Measurements from ENCODE around the gene MAD2L1BP. TPM values are rescaled to one million over a fixed set of nuclear protein-coding genes. Genes with fewer than 3 reads are reported as not detected.

The MAD2L1BP gene
- total and polyA plus RNA-seq, 5 donors, result 21.6 to 25.6 (median 24.5) TPM

DNA sequence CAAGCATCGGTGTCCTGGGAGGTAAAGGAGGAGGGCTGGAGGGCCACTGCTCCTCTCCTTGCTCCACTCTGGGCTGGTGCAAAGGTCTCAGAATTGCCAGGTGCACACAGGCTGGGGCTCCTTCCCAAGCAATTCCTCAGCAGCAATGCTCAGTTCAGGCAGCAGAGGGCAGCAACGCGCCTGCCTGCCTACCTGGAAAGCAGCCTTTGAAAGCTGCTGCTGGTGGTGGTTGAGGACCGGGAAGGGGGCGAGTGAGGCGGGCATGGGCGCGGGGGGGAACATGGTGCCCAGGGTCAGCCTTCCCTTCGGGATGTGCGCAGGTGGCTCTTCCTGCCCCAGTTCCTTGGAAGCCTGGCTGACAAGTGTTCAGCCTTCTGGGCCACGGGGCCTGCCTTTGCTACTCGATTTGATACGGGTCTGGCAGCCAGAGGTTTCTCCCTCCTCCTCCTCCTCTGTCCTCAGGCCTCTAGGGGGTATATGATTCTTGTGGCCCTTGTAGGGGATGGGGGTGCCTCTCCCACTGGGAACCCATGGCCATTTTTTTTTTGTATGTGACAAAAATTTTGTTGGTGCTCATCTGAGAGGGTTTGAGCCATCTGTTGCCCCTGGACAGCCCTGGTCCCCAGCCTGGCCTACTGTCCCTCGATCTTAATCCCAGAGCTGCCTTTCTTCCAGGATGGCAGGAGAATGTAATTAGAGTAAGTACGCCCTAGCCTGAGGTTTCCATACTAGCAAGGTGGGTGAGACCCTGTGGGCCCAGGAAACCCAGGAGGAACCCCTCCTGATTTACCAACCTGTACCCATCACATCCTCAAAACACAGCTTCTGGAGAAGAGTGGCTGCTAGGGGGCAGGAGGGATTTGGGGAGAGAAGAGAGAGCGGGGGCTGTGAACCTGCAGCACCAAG, 31.9 kb downstream of the MAD2L1BP start:
- peak overlapping the region; percentile 61 for H3K27ac ChIP-seq (ENCODE audit: low read length)
- peak; percentile 33 to 56 for ATAC-seq
- DNase-seq, result peak; percentile 76 to 93 (median 92)
- 11% methylated on average over 16 of the region's 16 CpGs for WGBS
- intact Hi-C loops (cut with DNase I), result loop anchor here (5.0 to 10.0 kb wide), 4 partner anchors 100 to 417 kb away; partner anchors contain the start of gene VEGFA (in 3 of the 4)
- no peaks in the 10 kb centered on the region for H3K9me3 ChIP-seq (ENCODE audit: control insufficient read depth, low read length)
- no peaks in the 10 kb centered on the region for H3K27me3 ChIP-seq (ENCODE audit: control insufficient read depth, insufficient read depth)
- peaks cover 21% of the 10 kb centered on the region for H3K4me1 ChIP-seq (ENCODE audit: control insufficient read depth, insufficient read depth, low read length)
- H3K4me3 ChIP-seq (ENCODE audit: low read length), result no peak overlapping the region

DNA sequence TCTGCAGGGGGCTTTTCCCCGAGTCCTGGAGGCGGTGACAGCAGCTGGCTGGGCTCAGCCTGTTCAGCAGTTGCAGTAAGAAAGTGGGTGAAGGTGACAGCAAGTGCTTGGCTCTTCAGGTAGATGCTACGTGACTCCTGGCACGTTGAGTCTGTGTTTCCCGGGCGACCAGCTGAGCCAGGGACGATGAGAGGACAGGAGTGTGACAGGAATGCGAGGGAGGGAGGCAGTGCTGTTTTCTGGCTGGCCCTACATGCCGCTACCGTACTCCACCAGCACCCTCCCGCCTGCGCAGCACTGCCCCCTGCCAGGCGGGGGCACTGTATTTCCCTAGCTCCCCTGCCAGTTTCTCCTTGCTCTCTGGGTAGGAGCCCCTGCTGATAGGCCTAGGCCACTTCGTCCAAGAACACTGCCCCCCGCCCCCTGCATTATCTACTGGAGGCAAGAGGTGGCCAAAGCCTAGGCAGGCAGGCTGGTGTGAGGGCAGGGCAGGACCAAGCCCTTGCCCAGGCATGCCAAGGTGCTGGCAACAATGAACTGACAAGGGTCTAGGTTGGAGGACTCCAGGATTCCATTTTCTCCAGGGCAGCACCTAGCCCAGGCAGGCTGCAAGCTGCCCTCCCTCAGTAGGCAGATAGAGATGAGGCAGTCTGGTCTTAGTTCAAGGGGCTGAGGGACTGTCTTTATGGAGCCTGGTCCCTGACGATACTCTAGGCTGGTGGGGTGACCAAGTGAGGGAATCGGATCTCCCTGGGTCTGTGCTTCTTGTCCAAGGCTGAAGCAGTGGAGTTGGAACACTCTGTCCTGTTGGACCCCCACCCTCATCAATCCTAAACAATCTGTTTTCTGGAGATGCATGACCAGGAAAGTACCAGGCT, 32.8 kb downstream of the MAD2L1BP start:
- 19% methylated on average over 17 of the region's 17 CpGs for WGBS
- H3K9me3 ChIP-seq (ENCODE audit: control insufficient read depth, low read length), result no peaks in the 10 kb centered on the region
- H3K27me3 ChIP-seq (ENCODE audit: control insufficient read depth, insufficient read depth), result no peaks in the 10 kb centered on the region
- peaks cover 21% of the 10 kb centered on the region for H3K4me1 ChIP-seq (ENCODE audit: control insufficient read depth, insufficient read depth, low read length)
- intact Hi-C loops (cut with DNase I), result loop anchor here (5.0 to 10.0 kb wide), 4 partner anchors 99 to 416 kb away; partner anchors contain the start of gene VEGFA (in 3 of the 4)
- peak overlapping the region; percentile 61 for H3K27ac ChIP-seq (ENCODE audit: low read length)
- DNase-seq, result peak; percentile 54 to 84 (median 83)
- no peak overlapping the region for H3K4me3 ChIP-seq (ENCODE audit: low read length)
- ATAC-seq, result peak; percentile 57 to 62

DNA sequence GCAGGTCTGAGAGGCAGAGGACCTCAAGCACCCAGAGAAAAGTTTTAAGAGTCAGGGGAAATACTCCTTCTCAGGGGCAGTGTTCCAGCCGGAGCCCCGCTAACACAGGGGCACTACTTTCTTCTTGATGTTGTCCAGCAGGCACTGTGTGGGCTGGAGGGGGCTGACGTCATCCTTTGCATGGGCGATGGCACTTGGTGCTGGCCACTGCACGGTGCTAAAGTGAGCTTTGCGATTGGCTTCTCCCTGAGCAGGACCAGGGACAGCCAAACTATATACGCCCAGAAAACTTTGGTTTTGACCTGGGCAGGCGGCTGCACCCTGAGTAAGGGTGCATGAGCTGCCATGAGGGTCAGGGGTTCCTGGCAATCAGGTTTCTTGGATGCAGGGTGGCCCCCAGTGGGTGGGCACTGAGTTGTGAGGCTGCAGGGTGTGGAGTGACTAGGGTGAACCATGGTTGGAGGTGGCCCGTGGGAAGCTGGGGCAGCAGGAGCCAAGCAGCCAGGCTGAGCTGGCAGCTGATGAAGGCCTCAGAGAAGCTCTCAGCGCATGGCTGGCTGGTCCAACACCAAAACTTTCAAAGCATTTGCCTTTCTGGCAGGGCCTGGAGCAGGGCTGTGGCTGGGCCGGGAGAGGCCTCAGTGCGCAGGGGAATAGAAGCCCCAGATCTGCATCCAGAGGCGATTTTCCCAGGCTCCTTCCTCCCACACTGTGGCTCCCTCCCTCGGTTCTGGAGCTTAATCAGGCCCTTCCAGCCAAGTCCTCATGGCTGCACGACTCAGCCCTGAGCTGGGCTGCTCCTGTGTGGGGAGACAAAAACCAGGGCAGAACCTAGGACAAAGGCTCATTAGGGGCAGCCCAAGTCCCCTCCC, 33.6 kb downstream of the MAD2L1BP start:
- peak; percentile 87 to 94 (median 93) for DNase-seq
- WGBS, result 35% methylated on average over 15 of the region's 15 CpGs
- Histone ChIP-seq H3K9me3 (ENCODE audit: control insufficient read depth, low read length) (no peaks in the 10 kb centered on the region), H3K27me3 (ENCODE audit: control insufficient read depth, insufficient read depth) (no peaks in the 10 kb centered on the region), H3K4me3 (ENCODE audit: low read length) (no peak overlapping the region), H3K4me1 (ENCODE audit: control insufficient read depth, insufficient read depth, low read length) (peaks cover 21% of the 10 kb centered on the region), H3K27ac (ENCODE audit: low read length) (peak overlapping the region; percentile 61)
- ATAC-seq, result peak; percentile 64 to 78
- intact Hi-C loops (cut with DNase I), result loop anchor here (5.0 to 10.0 kb wide), 4 partner anchors 98 to 416 kb away; partner anchors contain the start of gene VEGFA (in 3 of the 4)

DNA sequence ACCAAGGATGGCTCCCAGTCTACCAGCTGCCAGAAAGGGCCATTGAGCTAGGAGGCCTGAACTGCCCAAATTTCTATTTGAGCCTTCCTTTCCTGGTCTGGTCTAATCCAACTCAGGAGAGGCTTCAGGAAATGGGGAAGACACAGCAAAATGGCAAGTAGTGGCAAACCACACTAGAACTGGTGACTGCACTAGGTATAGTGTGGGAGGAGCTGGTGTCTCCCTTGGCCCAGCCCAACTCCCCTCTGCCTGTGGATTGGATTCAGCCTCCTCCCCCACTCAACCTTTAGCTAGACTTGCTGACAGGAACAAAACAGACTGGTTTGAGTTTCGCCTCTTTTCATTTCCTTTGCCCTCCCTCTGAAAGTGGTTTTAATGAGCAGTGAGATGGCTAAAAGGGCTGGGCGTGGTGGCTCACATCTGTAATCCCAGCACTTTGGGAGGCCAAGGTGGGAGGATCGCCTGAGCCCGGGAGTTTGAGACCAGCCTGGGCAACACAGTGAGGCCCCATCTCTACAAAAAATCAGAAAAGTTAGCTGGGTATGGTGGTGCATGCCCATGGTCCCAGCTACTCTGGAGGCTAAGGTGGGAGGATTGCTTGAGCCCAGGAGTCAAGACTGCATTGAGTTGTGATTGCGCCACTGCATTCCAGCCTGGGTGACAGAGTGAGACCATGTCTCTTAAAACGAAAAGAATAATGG, 34.4 kb downstream of the MAD2L1BP start:
- intact Hi-C loops (cut with DNase I), result loop anchor here (5.0 to 10.0 kb wide), 4 partner anchors 97 to 415 kb away; partner anchors contain the start of gene VEGFA (in 3 of the 4)
- H3K27me3 ChIP-seq (ENCODE audit: control insufficient read depth, insufficient read depth), result no peaks in the 10 kb centered on the region
- WGBS, result 70% methylated on average over 6 of the region's 6 CpGs
- DNase-seq (no peak), ATAC-seq (peak; percentile 4 to 15)
- no peaks in the 10 kb centered on the region for H3K9me3 ChIP-seq (ENCODE audit: control insufficient read depth, low read length)
- H3K27ac ChIP-seq (ENCODE audit: low read length), result peak overlapping the region; percentile 61
- H3K4me3 ChIP-seq (ENCODE audit: low read length), result no peak overlapping the region
- peaks cover 21% of the 10 kb centered on the region for H3K4me1 ChIP-seq (ENCODE audit: control insufficient read depth, insufficient read depth, low read length)

- Histone ChIP-seq H3K9me3 (ENCODE audit: control insufficient read depth, low read length) (no peaks in the 10 kb centered on the region), H3K4me1 (ENCODE audit: control insufficient read depth, insufficient read depth, low read length) (peaks cover 21% of the 10 kb centered on the region), H3K27ac (ENCODE audit: low read length) (peak overlapping the region; percentile 1), H3K27me3 (ENCODE audit: control insufficient read depth, insufficient read depth) (no peaks in the 10 kb centered on the region), H3K4me3 (ENCODE audit: low read length) (no peak overlapping the region)
- intact Hi-C loops (cut with DNase I), result no loop called here
- DNase-seq (no peak), ATAC-seq (no peak)
- 97% methylated on average over 6 of the region's 6 CpGs for whole genome bisulfite sequencing
Observed at GRCh38 chr6:43670623-43670986, 35.0 kb downstream of the MAD2L1BP start.

GRCh38 chr6:43671011-43671800, 35.6 kb downstream of the MAD2L1BP start:
- intact Hi-C loops (cut with DNase I), result no loop called here
- peaks cover 21% of the 10 kb centered on the region for H3K4me1 ChIP-seq (ENCODE audit: control insufficient read depth, insufficient read depth, low read length)
- peak in 1 of 3 donors; percentile 67 for DNase-seq
- no peak for ATAC-seq
- no peak overlapping the region for H3K4me3 ChIP-seq (ENCODE audit: low read length)
- no peaks in the 10 kb centered on the region for H3K9me3 ChIP-seq (ENCODE audit: control insufficient read depth, low read length)
- no peak overlapping the region for H3K27ac ChIP-seq (ENCODE audit: low read length)
- H3K27me3 ChIP-seq (ENCODE audit: control insufficient read depth, insufficient read depth), result no peaks in the 10 kb centered on the region
- WGBS, result 86% methylated on average over 8 of the region's 8 CpGs

GRCh38 chr6:43671801-43672690, 36.4 kb downstream of the MAD2L1BP start:
- peak in 2 of 3 donors; percentile 44 to 56 for DNase-seq
- Histone ChIP-seq H3K27ac (ENCODE audit: low read length) (no peak overlapping the region), H3K27me3 (ENCODE audit: control insufficient read depth, insufficient read depth) (no peaks in the 10 kb centered on the region), H3K9me3 (ENCODE audit: control insufficient read depth, low read length) (no peaks in the 10 kb centered on the region), H3K4me1 (ENCODE audit: control insufficient read depth, insufficient read depth, low read length) (peaks cover 21% of the 10 kb centered on the region), H3K4me3 (ENCODE audit: low read length) (no peak overlapping the region)
- intact Hi-C loops (cut with DNase I), result no loop called here
- 83% methylated on average over 16 of the region's 16 CpGs for WGBS
- ATAC-seq, result no peak

DNA sequence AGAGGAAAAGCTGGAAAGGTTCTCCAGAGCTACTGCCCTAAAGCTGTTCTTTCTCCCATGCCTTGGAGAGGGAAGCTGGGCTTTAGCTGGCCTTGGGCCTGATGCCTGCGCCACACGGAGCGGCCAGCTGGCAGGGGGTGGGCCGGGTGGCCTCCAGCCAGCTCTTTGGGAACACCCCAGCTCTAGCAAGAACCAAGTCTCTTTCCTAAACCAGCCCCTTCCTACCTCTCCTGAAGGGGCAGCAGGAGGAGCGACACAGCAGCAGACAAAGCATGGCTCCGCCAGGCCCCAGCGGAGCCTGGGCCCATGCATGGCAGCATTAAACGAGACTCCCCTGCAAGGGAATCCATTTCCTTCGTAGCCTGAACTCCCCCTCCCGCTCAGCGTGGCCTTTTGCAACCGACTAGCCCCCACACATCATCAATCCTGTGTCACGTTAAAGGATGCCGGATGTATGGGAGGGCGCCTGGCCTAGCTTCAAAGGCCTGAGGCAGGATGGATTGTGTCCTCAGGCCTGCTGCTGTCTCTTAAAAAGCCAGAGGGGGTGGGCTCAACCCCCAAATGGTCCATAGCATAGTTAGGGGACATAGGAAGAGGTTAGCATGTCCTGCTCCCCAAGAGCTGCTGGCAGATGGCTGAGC, 37.9 kb downstream of the MAD2L1BP start:
- peak in 1 of 3 donors; percentile 62 for DNase-seq
- 67% methylated on average over 15 of the region's 15 CpGs for WGBS
- H3K4me1 ChIP-seq (ENCODE audit: control insufficient read depth, insufficient read depth, low read length), result peaks cover 15% of the 10 kb centered on the region

More for the DNA sequence above, 37.9 kb downstream of the MAD2L1BP start:
- ATAC-seq, result no peak
- no peaks in the 10 kb centered on the region for H3K9me3 ChIP-seq (ENCODE audit: control insufficient read depth, low read length)
- H3K27ac ChIP-seq (ENCODE audit: low read length), result no peak overlapping the region
- no peak overlapping the region for H3K4me3 ChIP-seq (ENCODE audit: low read length)
- H3K27me3 ChIP-seq (ENCODE audit: control insufficient read depth, insufficient read depth), result no peaks in the 10 kb centered on the region
- intact Hi-C loops (cut with DNase I), result no loop called here

Data from right cardiac atrium (tissue), 5 donors.